ENCODE measurements around the gene RPGRIP1L.

Gene RPGRIP1L

GRCh38 chr16:53703590-53704444 is at the start of gene RPGRIP1L, which contains the start of gene FTO:
Gene RPGRIP1L, minus strand, starts transcription at chr16:53703859. Its CDS starts 3,136 bp downstream, at chr16:53700723.
Gene FTO, plus strand, starts transcription at chr16:53704156.
- peak; percentile 91 for DNase-seq

DNA sequence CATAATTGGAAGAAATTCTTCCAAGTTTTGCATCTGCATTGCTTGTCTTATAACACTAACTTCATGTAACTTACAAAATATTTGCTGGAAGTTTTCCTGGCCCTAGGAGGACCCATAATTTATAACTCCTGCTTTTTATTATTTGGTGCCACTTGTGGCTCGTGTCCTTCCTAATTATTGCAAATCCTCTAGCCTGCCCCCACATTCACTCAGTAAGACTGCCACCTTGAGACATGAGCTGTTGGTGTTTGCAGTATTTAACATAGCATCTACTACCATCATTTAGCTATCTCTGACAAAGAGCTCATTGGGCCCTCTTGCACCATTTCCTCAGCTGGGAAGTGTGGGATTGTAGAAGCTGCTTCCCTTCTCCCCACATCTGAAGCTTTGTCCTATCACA is 49.8 kb upstream of the RPGRIP1L start:
- DNase-seq = no peak

DNA sequence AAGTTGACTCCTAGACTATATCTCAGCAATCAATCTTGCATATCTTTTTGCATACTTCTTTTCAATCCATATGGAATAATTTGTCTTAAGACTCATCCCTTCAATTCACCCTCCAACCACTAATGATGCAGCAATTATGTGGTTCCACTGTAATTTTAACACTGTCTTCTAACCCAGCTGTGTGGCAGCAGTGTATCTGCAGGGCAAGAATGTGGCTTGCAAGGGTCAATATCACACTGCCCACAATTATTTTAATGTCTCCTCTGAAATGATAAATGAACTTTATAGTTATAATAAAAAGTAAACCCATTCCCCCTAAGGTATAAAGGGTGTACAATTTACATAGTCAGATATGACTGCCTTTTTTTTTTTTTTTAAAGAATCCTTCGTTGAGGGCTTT is 48.9 kb upstream of the RPGRIP1L start:
- no peak for DNase-seq

DNA sequence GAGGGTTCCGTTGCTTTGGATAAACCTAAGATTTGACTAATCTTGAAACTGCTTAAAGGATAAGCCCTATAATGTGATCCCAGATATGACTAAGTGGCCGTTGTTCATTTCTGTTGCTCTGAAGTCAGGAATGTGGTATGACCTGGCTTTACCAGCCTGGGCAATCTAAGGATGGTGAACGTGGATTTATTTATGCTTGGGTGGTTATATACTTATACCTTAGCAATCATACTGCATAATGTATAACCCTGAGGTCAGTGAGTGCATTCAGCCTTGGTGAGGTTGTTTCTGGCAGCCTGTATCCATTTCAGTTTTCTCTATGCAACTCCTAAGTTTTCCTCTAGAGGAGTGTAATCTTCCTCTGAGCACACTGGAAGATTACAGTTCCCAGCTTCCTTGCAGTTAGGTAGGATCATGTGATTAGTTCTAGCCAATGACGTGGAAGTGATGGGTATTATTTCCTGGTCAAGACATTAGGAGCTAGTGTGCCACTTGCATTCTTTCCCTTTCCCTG is 42.2 kb upstream of the RPGRIP1L start:
- DNase-seq = no peak

DNA sequence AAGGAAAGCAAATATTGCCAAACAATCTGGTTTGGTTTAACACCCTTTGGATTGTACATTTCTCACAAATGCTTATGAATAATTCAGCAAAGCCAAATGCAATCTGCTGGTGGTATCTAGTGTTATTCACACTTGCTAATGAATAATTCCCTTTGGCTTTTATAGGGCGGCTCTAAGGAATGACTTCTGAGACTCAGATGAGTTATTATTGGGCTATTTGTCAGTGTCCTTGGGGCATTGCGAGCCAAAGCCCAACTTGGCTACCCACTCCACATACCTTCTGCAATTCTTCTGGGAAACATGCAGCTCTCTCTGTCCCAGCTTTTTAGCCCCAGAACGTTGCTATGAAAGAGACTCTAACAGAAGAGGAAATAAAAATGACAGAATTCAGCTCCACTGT is 41.4 kb upstream of the RPGRIP1L start:
- no peak for DNase-seq

GRCh38 chr16:53744449-53744848 is 40.8 kb upstream of the RPGRIP1L start:
- peak; percentile 8 for DNase-seq

DNA sequence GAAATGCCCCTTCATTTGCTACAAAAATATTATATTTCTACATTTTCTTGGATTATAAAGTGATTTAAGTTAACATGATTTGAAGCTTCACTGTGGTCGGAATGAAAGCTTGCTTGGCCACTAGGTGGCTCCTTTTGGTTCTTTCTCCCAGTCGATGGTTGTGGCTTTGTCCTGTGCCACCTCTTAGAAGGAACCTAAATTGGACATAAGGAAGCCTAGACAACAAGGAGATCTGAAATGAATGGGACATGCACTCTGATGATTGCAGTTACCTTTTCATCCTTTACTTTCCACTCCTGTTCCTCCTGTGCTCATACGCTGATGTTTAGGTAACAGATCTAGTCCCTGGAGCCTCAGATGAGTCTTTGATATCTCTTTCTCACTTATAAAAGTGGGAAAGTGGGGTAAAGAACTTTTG is 39.5 kb upstream of the RPGRIP1L start:
- no peak for DNase-seq

GRCh38 chr16:53741546-53741945 is 37.9 kb upstream of the RPGRIP1L start:
- no peak for DNase-seq

GRCh38 chr16:53740933-53741531 is 37.4 kb upstream of the RPGRIP1L start:
- no peak for DNase-seq

DNA sequence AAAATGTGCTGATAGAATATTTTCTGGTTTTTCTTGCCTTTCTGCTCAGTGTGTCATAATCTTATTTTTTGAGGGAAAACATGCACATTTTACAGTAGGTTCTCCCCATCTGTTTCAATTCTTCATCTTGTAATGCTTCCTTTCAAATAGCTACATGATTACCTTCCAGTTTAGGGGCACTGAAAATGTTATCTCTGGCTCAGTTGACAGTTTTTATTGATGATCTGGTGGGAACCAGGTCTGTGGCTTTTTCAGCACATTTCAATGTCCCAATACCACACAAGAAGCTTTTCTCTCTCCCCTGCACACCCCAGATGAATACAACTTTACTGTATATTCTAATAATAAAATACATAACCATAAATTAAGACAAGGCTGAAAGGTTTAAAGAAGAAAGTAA is 36.8 kb upstream of the RPGRIP1L start:
- no peak for DNase-seq

- DNase-seq = no peak
Observed at GRCh38 chr16:53737552-53737951, 33.9 kb upstream of the RPGRIP1L start.

DNA sequence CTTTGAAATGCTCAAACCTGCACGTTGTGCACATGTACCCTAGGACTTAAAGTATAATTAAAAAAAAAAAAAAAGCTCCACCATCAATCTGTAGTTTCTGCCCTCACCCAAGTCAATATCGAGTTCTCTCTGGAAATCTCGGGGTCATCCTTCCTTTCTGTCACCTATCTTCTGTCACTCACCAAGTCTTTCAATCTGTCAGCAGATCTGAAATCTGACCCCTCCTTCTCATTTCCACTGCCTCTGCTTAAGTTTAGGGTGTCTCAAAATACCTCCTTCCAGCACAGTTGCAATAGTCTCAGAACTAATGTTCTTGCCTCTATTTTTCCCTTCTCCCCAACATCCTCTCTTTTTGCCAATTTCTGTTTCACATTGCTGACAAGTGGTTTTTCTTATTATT is 32.6 kb upstream of the RPGRIP1L start:
- no peak for DNase-seq

DNA sequence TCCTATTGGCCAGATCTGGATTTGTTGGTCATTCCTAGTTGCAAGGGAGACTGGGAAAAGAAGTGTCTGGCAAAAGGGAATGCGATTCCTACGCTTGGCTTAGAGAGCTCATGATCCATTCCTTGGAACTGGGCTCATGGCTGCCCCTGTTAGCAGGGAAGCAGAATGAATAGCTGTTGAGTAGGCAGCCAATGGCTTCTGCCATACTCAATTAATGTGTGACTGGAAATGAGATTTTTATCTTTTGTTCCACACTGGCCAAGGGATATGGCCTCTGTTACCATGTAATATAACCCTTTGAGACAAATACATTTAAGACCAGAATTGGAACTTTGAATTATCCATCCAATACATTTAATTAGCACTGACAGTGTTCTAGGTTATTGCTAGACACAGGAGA is 31.2 kb upstream of the RPGRIP1L start:
- no peak for DNase-seq

DNA sequence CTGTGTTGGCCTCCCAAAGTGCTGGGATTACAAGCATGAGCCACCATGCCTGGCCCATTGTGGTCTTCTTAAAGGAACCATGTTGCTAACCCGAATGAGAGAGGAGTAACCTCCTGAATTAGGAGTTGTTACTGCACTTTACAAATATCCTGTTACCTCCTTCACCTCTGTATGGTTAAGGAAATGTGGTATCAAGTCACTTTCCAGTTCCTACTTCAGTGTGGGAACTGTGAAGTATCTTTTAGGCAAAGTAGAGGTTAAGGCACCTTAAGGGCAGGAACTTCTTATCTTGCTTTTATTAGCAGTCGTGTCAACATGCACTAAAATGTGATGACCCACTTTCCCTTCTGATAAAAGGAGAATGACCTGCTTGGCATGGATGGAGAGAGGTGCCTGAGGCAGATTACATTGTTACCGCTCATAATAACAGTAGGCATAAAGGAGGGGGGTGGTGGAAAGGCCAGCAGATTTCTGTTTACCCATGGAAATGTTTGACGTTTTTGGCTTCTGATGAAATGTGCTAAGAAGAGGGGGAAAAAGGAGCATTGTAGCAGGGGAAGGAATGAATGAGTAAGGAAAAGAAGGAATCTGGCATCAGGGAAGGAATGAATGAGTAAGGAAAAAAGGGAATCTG is 28.8 kb upstream of the RPGRIP1L start:
- DNase-seq = no peak

DNA sequence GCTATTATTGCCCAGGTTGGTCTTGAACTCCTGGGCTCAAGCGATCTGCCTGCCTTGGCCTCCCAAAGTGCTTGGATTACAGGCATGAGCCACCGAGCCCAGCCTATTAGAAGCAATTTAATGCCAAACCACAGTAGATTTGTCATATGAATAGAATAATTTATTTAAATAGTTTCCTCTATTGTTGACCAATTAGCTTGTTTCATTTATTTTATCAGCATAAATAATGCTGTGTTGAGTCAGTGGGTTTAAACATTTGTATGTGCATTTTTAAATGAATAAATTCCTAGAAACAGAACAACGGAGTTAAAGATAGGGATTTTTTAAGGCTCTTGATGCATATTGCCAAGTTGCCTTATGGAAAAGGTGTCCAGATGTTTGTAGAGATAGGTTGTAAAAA is 27.0 kb upstream of the RPGRIP1L start:
- no peak for DNase-seq

- DNase-seq = no peak
Observed at GRCh38 chr16:53726625-53727024, 23.0 kb upstream of the RPGRIP1L start.

DNA sequence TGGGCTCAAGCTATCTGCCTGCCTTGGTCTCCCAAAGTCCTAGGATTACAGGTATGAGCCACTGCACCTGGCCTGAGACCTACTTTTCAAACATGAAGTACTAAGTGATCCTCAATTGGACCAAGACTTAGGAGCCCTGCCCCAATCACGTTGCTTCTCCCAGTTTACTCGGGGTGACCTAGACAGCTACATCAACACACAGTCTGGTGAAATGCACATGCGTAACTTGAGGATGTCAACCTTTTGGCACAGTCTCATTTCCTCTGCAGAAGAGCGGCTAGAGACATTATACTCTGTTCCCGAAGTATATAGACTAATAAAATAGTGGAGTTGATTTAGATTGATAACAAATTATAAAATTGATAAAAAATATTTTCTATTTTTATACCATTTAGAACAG is 17.4 kb upstream of the RPGRIP1L start:
- no peak for DNase-seq

- no peak for DNase-seq
Observed at GRCh38 chr16:53717577-53717976, 13.9 kb upstream of the RPGRIP1L start.

DNA sequence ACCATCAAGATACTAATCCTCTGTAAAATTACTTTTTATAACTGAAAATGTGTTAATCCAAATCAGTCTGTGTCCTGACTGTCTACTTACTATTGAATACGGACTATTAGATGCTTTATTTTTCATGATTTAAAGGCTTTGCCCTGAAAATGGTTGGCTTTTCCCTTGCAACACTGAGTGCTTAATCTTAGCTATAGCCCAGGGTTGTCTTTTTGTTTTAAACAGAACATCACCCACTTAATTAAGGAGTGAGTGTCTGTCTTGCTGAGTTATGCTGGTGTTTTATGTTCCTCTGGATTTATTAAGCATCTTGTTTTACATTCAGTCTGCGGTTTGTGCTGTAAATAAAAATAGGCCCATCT is 11.3 kb upstream of the RPGRIP1L start:
- no peak for DNase-seq

DNA sequence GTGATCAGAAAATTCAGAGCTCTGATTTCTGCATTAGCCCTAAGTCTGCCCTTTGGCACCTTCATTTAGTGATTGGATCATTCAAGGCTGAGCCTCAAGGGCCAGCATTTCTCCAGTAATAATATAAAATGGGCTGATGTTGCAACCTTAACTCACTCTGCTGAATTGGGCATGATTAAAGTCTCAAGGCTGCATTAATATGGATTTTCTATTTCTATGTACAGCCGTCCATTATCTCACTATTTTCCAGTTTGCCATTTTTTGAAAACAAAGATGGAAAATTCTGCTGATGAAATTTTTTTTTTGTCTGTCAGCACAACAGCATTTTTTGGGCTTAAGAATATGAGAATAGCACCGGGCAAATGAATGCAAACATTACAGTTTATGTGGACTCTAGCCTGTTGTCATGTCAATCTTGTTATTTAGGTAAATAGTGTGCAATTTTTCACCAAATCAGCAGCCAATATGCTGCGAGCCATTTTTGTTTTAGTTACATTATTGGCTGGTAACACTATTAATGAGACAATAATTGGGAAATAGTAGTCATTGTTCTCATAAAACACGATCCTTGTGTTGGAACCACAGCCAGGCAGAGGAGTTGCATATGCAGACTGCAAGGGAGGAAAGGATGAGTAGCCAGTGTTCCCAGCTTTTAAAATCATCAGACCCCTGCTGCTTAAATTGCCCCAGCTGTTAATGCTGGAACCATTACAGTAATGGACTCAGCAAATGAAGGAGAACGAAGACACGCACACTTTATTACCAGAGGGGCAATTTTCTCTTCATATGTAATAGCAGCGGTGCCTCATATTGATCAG is 10.8 kb upstream of the RPGRIP1L start:
- DNase-seq = no peak

DNA sequence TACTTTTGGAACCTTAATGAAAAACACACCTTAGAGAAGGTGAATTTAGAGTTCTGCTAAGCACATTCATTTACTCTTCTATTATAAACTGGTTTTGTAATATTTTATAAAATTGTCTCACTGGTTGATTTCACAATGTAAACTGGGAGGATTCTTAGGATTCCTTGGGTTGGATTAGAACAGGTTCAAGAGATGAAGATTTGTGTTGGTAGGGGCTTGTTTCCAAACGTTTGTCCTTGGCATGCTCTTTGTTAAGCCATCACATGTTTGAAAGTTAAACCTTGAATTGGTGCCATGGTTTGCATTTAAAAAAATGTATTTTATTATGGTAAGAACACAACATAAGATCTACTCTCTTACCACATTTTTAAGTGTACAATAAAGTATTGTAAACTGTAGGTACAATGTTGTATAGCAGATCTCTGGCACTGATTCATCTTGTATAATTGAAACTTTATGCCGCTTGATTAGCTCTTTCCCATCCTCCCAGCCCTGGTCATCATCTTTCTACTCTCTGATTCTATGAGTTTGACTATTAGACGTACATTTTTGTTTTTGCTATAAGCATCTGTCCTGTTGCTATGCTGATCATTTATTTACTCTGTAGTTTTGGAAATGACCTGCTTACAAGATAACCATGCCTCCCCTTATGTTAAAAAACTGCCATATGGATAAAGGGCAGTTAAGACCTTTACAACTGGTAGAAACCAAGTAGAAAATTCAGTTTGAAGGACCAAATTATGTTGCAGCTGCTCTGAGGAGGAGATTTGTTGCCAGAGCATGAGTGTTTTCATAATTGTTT is 9.9 kb upstream of the RPGRIP1L start:
- DNase-seq = no peak

DNA sequence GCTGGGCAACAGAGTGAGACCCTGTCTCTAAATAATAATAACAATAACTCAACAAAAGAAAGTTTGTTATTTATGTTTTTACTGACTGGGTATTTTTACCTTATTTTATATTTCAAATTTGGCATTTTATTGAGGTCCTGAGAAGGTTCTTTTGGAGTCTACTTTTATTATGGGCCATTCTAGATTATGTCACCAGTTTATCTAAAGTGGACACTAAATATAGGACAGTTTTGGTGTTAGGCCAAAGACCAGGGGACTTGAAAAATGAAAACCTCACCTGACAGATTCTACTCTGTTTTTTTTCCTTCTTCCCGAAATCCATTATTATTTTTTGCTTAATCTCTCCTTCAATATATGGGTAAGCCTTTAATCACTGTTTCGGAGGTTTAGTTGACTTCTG is 8.4 kb upstream of the RPGRIP1L start:
- no peak for DNase-seq

All from activated CD4-positive, alpha-beta T cell treated with anti-CD3 and anti-CD28 coated beads for 1 hour (primary cell).